Activated naive CD4-positive, alpha-beta T cell treated with anti-CD3 and anti-CD28 coated beads for 36 hours (primary cell): ENCODE measurements around the gene DSG1. TPM values are rescaled to one million over a fixed set of nuclear protein-coding genes. Genes with fewer than 3 reads are reported as not detected.

ENCODE experiments used
- CTCF ChIA-PET: fragments of 350-600 bp; sonication (Branson Sonifier 250); formaldehyde crosslinking; loops from one replicate; lab custom pipeline; 2021; ENCODE audit warnings: antibody characterized with exemption; lab: Charles Lee
- DNase-seq: peaks from one replicate; pipeline ENCODE4 v3.0.0-alpha.2; 2020
- H3K27ac Mint-ChIP-seq: one replicate; pipeline ENCODE4 v1.8.0; 2021; ENCODE audit warnings: mild to moderate bottlenecking, mixed read lengths
- H3K27me3 Mint-ChIP-seq: one replicate; pipeline ENCODE4 v1.8.0; 2021; ENCODE audit warnings: low read depth, mixed read lengths
- H3K36me3 Mint-ChIP-seq: one replicate; pipeline ENCODE4 v1.8.0; 2021; ENCODE audit warnings: low read depth, mixed read lengths
- H3K4me1 Mint-ChIP-seq: one replicate; pipeline ENCODE4 v1.8.0; 2021; ENCODE audit warnings: low read depth, mixed read lengths
- H3K4me3 Mint-ChIP-seq: one replicate; pipeline ENCODE4 v1.8.0; 2021; ENCODE audit warnings: mild to moderate bottlenecking, moderate library complexity, mixed read lengths
- H3K9me3 Mint-ChIP-seq: one replicate; pipeline ENCODE4 v1.8.0; 2021; ENCODE audit warnings: mixed read lengths
- intact Hi-C: fragments of 100-400 bp; cut with micrococcal nuclease; formaldehyde crosslinking; loops from one replicate; pipeline ENCODE4 v1.15.1; 2023
- total RNA-seq, 2 experiments: library from RNA; stranded (reverse); gene quantifications; one replicate each; pipeline ENCODE4 v1.2.3, GENCODE V29; 2021

Gene DSG1
- total RNA-seq, 2 experiments from 2014 or later: not detected

DNA sequence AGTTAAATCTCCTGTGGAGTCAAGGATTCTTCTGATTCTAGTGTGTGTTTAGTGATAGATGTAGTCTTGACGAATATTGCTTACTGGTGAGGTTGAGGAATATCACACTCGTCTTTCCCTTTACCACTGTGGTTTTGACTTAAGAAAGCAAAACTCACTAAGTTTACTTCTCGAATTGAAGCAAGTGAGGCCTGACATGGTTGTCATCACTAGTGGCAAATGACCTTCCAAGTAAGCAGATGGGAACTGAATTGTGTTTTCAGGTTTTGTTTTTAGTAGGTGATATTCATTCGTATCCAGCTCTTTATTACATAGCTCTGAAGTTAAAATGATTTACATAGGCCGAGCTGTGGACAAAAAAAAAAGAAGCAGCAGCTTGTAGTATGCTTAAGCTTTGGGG lies 38.1 kb downstream of the DSG1 start:
- H3K9me3 Mint-ChIP-seq: peaks cover 6% of the 10 kb centered on the region
- no peaks in the 10 kb centered on the region for H3K4me1 Mint-ChIP-seq
- H3K36me3 Mint-ChIP-seq: no peaks in the 10 kb centered on the region
- no peak overlapping the region for H3K27ac Mint-ChIP-seq
- H3K27me3 Mint-ChIP-seq: no peaks in the 10 kb centered on the region
- CTCF ChIA-PET: interaction anchor here (0.6 kb wide), 1 partner anchor 62 kb away, joined by 3 read pairs; no protein-coding TSS in a partner anchor
- DNase-seq: no peak
- intact Hi-C loops: no loop called here
- no peak overlapping the region for H3K4me3 Mint-ChIP-seq

DNA sequence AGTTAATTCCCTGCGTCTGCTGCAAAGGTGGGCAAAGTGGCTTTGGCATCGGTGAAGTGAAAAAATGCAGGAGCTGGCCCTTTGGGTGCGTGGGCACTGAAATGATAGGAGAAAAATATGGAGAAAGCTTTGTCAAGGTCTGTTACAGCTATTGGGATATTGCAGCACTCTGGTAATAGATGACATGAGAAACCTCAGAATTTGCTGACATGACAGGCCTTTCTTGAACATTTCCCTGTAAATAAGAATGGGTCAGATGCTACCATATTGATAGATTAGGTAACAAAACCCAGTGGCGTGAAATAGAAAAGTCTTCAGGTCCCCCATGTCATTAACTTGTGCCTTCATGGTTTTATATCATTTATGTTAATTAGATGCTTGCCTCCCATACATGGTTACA lies 46.2 kb downstream of the DSG1 start:
- Mint-ChIP-seq H3K4me1 (no peaks in the 10 kb centered on the region), H3K27ac (no peak overlapping the region), H3K36me3 (no peaks in the 10 kb centered on the region), H3K9me3 (peaks cover 3% of the 10 kb centered on the region), H3K27me3 (no peaks in the 10 kb centered on the region), H3K4me3 (no peak overlapping the region)
- DNase-seq: no peak
- CTCF ChIA-PET: no interaction called here
- intact Hi-C loops: no loop called here

DNA sequence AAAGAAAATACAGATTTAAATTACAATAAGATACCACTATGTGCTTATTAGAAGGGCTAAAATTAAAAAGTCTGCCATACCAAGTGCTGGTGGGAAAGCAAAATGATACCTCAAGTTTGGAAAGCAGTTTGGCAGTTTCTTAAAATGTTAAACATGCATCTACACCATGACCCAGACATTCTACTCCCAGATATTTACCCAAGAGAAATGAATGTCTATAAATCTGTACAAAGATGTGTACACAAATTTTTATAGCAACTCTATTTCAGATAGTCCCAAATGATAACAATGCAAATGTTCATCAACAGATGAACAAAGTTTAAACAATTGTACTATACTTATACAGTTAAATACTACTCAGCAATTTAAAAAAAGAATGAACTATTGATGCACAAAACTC lies 51.5 kb downstream of the DSG1 start:
- H3K9me3 Mint-ChIP-seq: no peaks in the 10 kb centered on the region
- no peaks in the 10 kb centered on the region for H3K36me3 Mint-ChIP-seq
- H3K4me1 Mint-ChIP-seq: no peaks in the 10 kb centered on the region

DNA sequence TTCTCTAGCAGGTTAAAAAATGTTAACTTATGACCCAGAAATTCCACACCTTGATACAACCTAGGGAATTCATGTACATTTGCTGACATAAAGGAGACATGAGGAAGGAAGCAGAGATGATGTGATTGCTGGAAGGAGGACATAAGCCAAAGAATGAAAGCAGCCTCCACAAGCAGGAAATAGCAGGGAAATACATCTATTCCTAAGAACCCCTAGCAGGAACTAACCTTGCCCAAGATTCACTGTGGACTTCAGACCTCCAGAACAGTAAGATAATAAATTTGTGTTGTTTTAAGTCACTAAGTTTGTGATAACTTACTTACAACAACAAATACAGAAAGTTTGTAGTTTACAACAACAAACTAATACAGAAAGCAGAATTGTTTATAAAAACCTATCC lies 54.0 kb downstream of the DSG1 start:
- no peak overlapping the region for H3K27ac Mint-ChIP-seq
- no peaks in the 10 kb centered on the region for H3K27me3 Mint-ChIP-seq
- H3K4me3 Mint-ChIP-seq: no peak overlapping the region
- H3K36me3 Mint-ChIP-seq: no peaks in the 10 kb centered on the region
- H3K9me3 Mint-ChIP-seq: no peaks in the 10 kb centered on the region
- intact Hi-C loops: no loop called here
- CTCF ChIA-PET: interaction anchor here (0.6 kb wide), 1 partner anchor 275 kb away, joined by 3 read pairs; no protein-coding TSS in a partner anchor
- no peak for DNase-seq
- H3K4me1 Mint-ChIP-seq: no peaks in the 10 kb centered on the region

More for the DNA sequence above, 51.5 kb downstream of the DSG1 start:
- Mint-ChIP-seq H3K4me3 (no peak overlapping the region), H3K27me3 (no peaks in the 10 kb centered on the region), H3K27ac (no peak overlapping the region)
- intact Hi-C loops: no loop called here
- no peak for DNase-seq
- CTCF ChIA-PET: no interaction called here

DNA sequence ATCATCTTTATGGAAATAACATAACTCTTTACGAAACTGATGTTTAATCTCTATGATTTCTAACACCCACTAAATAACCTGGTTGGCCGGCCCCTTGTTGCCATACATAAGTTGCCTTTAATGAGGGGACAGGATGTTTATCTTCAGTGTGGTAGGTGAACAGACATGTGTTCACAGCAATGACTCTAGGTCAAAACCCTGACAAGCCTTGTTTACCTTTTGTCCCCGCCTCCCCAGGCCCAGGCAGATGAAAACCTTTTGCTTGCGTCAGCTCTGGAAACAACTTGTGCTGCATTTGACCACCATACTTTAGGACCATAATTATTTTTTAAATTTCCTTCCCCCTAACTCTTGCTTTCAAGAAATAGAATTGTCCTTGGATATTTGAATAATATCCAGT lies 55.7 kb downstream of the DSG1 start:
- CTCF ChIA-PET: no interaction called here
- Mint-ChIP-seq H3K4me1 (no peaks in the 10 kb centered on the region), H3K27me3 (no peaks in the 10 kb centered on the region), H3K4me3 (no peak overlapping the region), H3K36me3 (no peaks in the 10 kb centered on the region), H3K9me3 (no peaks in the 10 kb centered on the region), H3K27ac (no peak overlapping the region)
- DNase-seq: no peak
- intact Hi-C loops: no loop called here

DNA sequence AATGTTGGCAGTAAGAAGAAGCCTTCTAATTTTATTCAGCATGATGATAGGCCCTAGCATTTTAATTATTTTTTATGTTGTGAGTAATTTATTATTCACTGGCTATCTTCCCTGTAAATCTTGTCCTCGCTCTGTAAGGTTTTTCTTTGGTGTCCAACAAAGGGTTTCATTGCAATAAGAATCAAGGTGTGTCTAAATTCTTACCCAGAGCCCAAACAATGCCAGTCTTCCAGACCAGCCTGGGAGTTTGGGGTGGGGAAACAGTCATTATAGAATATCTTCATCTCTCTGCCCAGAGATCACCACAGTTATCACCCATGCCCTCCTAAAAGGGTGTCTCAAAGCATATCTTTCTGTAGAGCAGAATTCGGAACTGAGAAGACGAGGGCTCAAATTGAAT lies 58.5 kb downstream of the DSG1 start, which contains the start of gene DSG4:
TSS of gene DSG4 (plus strand) at position 301 of the 400 bp plus-strand sequence. CDS start 135 bp downstream, outside the sequence.
- CTCF ChIA-PET: no interaction called here
- intact Hi-C loops: no loop called here

DNA sequence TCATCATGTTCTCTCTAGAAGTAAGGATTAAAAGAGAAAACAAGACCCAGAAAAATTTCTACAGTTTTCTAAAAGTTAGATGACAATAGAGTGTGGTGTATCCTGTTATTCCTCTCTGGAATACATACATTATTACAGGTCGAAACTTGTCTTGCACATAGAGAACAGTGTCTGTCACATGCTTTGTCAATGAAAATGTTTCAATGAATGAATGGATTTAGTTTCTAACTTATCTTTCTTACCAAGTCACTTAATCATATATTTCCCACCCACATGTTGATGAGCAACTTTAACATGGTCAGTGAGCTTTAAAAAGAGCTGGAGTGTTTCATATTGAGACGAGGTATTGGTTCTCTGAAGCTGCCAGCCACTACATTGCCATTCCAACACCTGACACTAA lies 63.0 kb downstream of the DSG1 start:
- H3K4me1 Mint-ChIP-seq: no peaks in the 10 kb centered on the region
- intact Hi-C loops: no loop called here
- H3K27ac Mint-ChIP-seq: no peak overlapping the region
- H3K9me3 Mint-ChIP-seq: peaks cover 2% of the 10 kb centered on the region
- H3K4me3 Mint-ChIP-seq: no peak overlapping the region
- CTCF ChIA-PET: no interaction called here
- DNase-seq: no peak
- H3K27me3 Mint-ChIP-seq: no peaks in the 10 kb centered on the region
- H3K36me3 Mint-ChIP-seq: no peaks in the 10 kb centered on the region

More for the DNA sequence above, 58.5 kb downstream of the DSG1 start, which contains the start of gene DSG4:
- H3K4me3 Mint-ChIP-seq: no peak within 1 kb of the TSS
- no peaks in the 10 kb centered on the region for H3K36me3 Mint-ChIP-seq
- no peaks in the 10 kb centered on the region for H3K4me1 Mint-ChIP-seq
- H3K9me3 Mint-ChIP-seq: peaks cover 2% of the 10 kb centered on the region
- no peaks in the 10 kb centered on the region for H3K27me3 Mint-ChIP-seq
- no peak for DNase-seq
- H3K27ac Mint-ChIP-seq: no peak within 1 kb of the TSS

DNA sequence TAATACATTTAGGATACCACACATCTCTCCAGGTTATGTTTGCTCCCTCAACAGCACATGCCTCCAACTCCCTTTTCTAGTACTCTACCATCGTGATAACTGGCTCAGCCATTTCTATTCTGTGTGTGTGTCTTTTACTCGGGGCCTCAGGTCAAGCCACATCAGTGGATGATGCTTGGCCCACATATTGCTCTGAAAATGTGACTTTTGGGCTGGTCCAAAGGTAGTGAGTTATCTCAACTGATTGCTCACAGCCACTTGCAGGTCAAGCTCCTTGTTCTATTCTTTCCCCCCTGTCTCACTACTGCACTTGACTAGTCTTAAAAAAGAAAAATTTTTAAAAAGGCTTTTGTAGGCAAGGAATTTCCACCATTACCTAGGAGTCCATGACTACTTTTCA lies 64.1 kb downstream of the DSG1 start:
- no peaks in the 10 kb centered on the region for H3K27me3 Mint-ChIP-seq
- H3K9me3 Mint-ChIP-seq: peaks cover 2% of the 10 kb centered on the region
- no peak overlapping the region for H3K4me3 Mint-ChIP-seq
- intact Hi-C loops: no loop called here
- CTCF ChIA-PET: no interaction called here
- H3K27ac Mint-ChIP-seq: no peak overlapping the region
- H3K4me1 Mint-ChIP-seq: no peaks in the 10 kb centered on the region
- H3K36me3 Mint-ChIP-seq: no peaks in the 10 kb centered on the region
- no peak for DNase-seq

DNA sequence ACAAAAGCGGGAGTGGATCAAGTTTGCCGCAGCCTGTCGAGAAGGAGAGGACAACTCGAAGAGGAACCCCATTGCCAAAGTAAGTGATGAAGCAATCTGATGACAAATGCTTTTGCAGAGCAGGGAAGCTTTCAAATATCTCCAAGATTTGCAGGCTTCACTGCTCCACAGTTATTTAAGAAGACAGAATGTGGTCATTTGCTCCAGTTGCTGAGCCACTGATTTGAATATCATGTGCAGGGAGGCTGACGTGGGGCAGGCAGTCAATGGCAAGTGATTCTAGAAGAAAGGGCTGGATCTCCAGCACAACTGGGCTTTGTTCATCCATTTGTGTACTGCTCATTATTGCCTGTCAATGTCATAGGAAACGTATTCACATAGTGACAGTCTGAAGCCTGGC lies 68.8 kb downstream of the DSG1 start:
- intact Hi-C loops: no loop called here
- Mint-ChIP-seq H3K27me3 (no peaks in the 10 kb centered on the region), H3K4me3 (no peak overlapping the region), H3K27ac (no peak overlapping the region), H3K4me1 (no peaks in the 10 kb centered on the region), H3K36me3 (no peaks in the 10 kb centered on the region), H3K9me3 (no peaks in the 10 kb centered on the region)
- DNase-seq: no peak
- CTCF ChIA-PET: no interaction called here

DNA sequence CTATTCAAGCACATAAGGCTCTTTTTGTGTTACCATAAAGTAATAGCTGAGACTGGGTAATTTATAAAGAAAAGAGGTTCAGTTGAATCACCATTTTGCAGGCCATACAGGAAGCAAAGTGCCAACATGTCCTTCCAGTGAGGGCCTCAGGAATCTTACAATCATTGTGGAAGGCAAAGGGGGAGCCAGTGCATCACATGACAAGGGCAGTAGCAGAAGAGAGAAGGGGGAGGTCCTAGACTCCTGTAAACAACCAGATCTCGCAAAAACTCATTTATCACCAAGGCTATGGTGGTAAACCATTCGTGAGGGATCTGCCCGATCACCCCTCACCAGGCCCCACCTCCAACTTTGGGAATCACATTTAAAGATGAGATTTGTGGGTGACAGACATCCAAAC lies 75.3 kb downstream of the DSG1 start:
- no peak overlapping the region for H3K27ac Mint-ChIP-seq
- H3K9me3 Mint-ChIP-seq: no peaks in the 10 kb centered on the region
- DNase-seq: no peak
- CTCF ChIA-PET: no interaction called here
- H3K4me3 Mint-ChIP-seq: no peak overlapping the region
- H3K27me3 Mint-ChIP-seq: no peaks in the 10 kb centered on the region
- H3K4me1 Mint-ChIP-seq: no peaks in the 10 kb centered on the region
- H3K36me3 Mint-ChIP-seq: no peaks in the 10 kb centered on the region
- intact Hi-C loops: no loop called here

DNA sequence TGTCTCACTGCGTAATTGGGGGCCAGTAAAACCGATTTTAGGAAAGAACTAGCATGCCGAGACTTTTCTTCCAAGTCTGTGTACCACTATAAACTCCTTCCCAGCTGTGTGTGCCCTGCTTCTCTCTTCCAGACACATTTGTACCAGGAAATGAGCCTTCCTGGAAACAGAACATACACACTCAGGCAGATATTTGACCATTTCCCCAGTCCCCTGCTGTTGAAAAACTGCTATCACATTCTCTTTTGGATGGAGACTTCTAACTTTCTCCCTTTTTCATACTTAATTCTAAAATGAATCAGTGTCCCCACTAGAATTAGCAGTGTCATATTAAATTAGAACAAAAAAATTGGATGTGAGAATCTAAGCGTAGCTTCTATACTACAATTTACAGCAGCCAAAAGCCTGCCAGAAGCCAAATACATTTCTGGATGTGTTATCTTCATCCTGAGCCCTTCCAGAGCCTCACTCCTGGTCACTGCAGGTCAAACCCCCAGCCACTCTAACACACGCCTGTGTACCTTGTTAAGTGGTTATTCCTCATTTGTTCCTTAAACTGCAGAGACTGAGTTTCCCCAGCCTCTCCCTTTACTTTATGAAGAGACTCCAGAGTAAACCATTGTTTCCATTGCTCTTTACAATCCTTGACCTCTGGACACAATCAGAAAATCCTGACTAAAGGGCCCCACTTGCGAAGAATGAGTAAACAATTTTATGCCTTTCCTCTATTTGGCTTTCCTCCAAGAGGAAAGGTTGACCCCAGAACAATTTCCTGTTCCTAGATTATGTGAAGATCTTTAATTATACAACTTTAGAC lies 79.0 kb downstream of the DSG1 start:
- intact Hi-C loops: no loop called here
- CTCF ChIA-PET: no interaction called here
- Mint-ChIP-seq H3K27me3 (peaks cover 2% of the 10 kb centered on the region), H3K4me1 (no peaks in the 10 kb centered on the region), H3K4me3 (no peak overlapping the region), H3K36me3 (no peaks in the 10 kb centered on the region), H3K27ac (no peak overlapping the region), H3K9me3 (no peaks in the 10 kb centered on the region)
- no peak for DNase-seq

DNA sequence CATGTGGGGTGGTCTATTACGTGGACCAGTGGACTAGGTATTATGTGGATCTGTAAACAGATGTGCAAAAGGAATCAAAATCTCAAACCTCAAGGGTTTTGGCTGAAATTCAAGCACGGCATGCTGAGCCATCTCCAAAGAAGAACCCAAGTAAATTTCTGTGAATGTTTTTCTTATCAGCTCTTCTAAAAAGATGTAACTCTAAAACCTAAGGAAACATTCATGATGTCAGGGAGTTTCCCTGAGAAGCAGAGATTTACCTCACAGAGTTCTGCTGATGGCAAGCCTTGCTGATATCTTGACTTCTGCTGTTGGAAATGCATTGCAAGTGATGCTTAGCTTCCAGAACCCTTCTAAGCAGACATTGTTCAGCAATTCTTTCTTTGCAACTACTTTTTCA lies 80.2 kb downstream of the DSG1 start:
- no peak overlapping the region for H3K27ac Mint-ChIP-seq
- no peak for DNase-seq
- no peaks in the 10 kb centered on the region for H3K36me3 Mint-ChIP-seq
- intact Hi-C loops: no loop called here
- H3K4me1 Mint-ChIP-seq: no peaks in the 10 kb centered on the region
- no peak overlapping the region for H3K4me3 Mint-ChIP-seq
- no peaks in the 10 kb centered on the region for H3K9me3 Mint-ChIP-seq
- CTCF ChIA-PET: no interaction called here
- H3K27me3 Mint-ChIP-seq: peaks cover 2% of the 10 kb centered on the region

DNA sequence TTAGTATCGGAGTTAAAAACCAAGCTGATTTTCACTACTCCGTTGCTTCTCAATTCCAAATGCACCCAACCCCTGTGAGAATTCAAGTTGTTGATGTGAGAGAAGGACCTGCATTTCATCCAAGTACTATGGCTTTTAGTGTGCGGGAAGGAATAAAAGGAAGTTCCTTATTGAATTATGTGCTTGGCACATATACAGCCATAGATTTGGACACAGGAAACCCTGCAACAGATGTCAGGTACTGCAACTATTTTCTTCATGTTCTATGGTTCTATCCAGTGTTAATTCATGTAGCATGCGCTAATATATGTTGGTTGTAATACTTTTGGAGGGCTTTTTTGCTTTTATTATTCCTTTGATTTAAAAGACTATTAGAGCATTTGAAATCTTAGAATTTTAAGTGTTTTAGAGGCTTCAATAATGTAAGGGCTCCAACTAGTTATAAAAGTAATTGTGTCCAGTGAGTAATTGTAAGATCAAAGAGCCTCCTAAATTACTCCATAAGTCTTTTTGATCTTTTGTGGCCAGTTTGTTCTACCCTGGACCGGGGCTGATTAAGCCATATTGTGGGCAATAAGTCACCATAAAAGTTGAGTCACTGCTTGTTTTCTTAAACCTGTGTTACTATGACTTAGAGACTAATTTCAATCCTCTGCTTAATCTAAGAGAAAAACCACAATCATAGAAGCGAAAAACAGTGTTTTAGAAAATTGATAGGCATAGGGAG lies 81.5 kb downstream of the DSG1 start:
- peaks cover 2% of the 10 kb centered on the region for H3K27me3 Mint-ChIP-seq
- H3K4me3 Mint-ChIP-seq: no peak overlapping the region
- intact Hi-C loops: no loop called here
- no peak overlapping the region for H3K27ac Mint-ChIP-seq
- H3K9me3 Mint-ChIP-seq: no peaks in the 10 kb centered on the region
- H3K4me1 Mint-ChIP-seq: no peaks in the 10 kb centered on the region
- CTCF ChIA-PET: no interaction called here
- no peak for DNase-seq
- H3K36me3 Mint-ChIP-seq: no peaks in the 10 kb centered on the region
